Gastroesophageal sphincter (tissue), 3 donors: ENCODE data around the gene STX8.

Source experiments
- CTCF ChIP-seq, 4 experiments: fragments of 200-600 bp in 2 of 4; fragments of 450-650 bp in 2 of 4; sonication (generic) in 1 of 4; IDR thresholded peaks; one replicate each; pipeline ENCODE4 v1.5.1; 2017 to 2019; ENCODE audit warnings: antibody characterized with exemption in 4 of 4, mild to moderate bottlenecking in 2 of 4, moderate library complexity in 2 of 4
- POLR2AphosphoS5 ChIP-seq: sonication (generic); formaldehyde crosslinking; IDR thresholded peaks from one replicate; pipeline ENCODE4 v1.6.1; 2017; ENCODE audit warnings: antibody characterized with exemption

GRCh38 chr17:9541718-9542117, 33.9 kb downstream of the STX8 start:
- TF ChIP-seq CTCF (IDR thresholded peaks at IDR 0.05): no peak
- TF ChIP-seq POLR2AphosphoS5: no peak
